Common myeloid progenitor, CD34-positive (primary cell): ENCODE measurements around the gene NMRK2.
A peak's percentile ranks its signal among the peaks of the same experiment; 100 is the strongest.

ENCODE experiments used
- CTCF ChIA-PET: fragments of 350-600 bp; sonication (Branson Sonifier 250); formaldehyde crosslinking; loops from one replicate; lab custom pipeline; 2021; ENCODE audit warnings: antibody characterized with exemption; lab: Charles Lee
- POLR2A ChIA-PET: fragments of 350-600 bp; sonication (Branson Sonifier 250); formaldehyde crosslinking; loops from one replicate; lab custom pipeline; 2021; ENCODE audit warnings: antibody characterized with exemption; lab: Charles Lee
- DNase-seq, 3 donors: peaks; one replicate each; pipeline versions ENCODE4 v3.0.0 to v3.0.0-alpha.2; 2013
- H3K27ac ChIP-seq, 2 experiments: 1 replicate in 1 of 2; 2 replicates in 1 of 2; pipeline ENCODE4 v1.7.0; 2013; ENCODE audit warnings: inconsistent platforms in 2 of 2, low read length in 2 of 2, mild to moderate bottlenecking in 2 of 2, low read depth in 1 of 2, moderate library complexity in 1 of 2; ENCODE audit not compliant: severe bottlenecking in 2 of 2, insufficient read depth in 1 of 2, poor library complexity in 1 of 2
- H3K27me3 ChIP-seq, 5 experiments: replicated peaks in 2 of 5; 1 replicate in 3 of 5; 2 replicates in 2 of 5; pipeline versions ENCODE4 v1.6.1 to v1.7.0; 2013; ENCODE audit warnings: low read length in 4 of 5, mild to moderate bottlenecking in 2 of 5, moderate library complexity in 2 of 5, inconsistent platforms in 1 of 5; ENCODE audit not compliant: insufficient read depth in 5 of 5, control insufficient read depth in 4 of 5
- H3K36me3 ChIP-seq, 4 experiments: 1 replicate in 2 of 4; 2 replicates in 2 of 4; pipeline versions ENCODE4 v1.6.1 to v1.7.0; 2013; ENCODE audit warnings: low read length in 3 of 4, control low read depth in 1 of 4, mild to moderate bottlenecking in 1 of 4; ENCODE audit not compliant: control insufficient read depth in 4 of 4, insufficient read depth in 4 of 4
- H3K4me1 ChIP-seq, 4 experiments: 1 replicate in 3 of 4; 2 replicates in 1 of 4; pipeline versions ENCODE4 v1.6.1 to v1.7.1; 2013; ENCODE audit warnings: low read length in 3 of 4, mild to moderate bottlenecking in 3 of 4, control low read depth in 1 of 4, inconsistent platforms in 1 of 4, moderate library complexity in 1 of 4; ENCODE audit not compliant: control insufficient read depth in 4 of 4, insufficient read depth in 4 of 4; ENCODE audit errors: control extremely low read depth in 1 of 4
- H3K4me3 ChIP-seq, 7 experiments: 1 replicate in 4 of 7; 2 replicates in 3 of 7; pipeline versions ENCODE4 v1.5.1 to v1.7.0; 2013; ENCODE audit warnings: mild to moderate bottlenecking in 7 of 7, low read length in 6 of 7, moderate library complexity in 6 of 7, inconsistent platforms in 2 of 7, low read depth in 2 of 7, control low read depth in 1 of 7; ENCODE audit not compliant: insufficient read depth in 4 of 7, control insufficient read depth in 1 of 7; ENCODE audit errors: extremely low read depth in 1 of 7
- H3K9me3 ChIP-seq, 5 experiments: 1 replicate in 4 of 5; 2 replicates in 1 of 5; pipeline versions ENCODE4 v1.6.1 to v1.7.1; 2013; ENCODE audit warnings: low read length in 4 of 5, mild to moderate bottlenecking in 2 of 5, inconsistent platforms in 1 of 5, low read depth in 1 of 5, moderate library complexity in 1 of 5; ENCODE audit not compliant: control insufficient read depth in 4 of 5, insufficient read depth in 2 of 5; ENCODE audit errors: control extremely low read depth in 1 of 5
- WGBS: methylation state at CpG from one replicate; pipeline ENCODE4 v1.1.5; 2013; ENCODE audit not compliant: insufficient coverage; 5-methylcytosine and 5-hydroxymethylcytosine counted together

Gene NMRK2

GRCh38 chr19:3983542-3983914, 50.7 kb downstream of the NMRK2 start:
- Histone ChIP-seq H3K27ac (peak overlapping the region in 1 of 2 experiments; percentile 96), H3K4me1 (peaks cover 15 to 37% (median 33%) of the 10 kb centered on the region in 4 experiments), H3K36me3 (peaks cover 19 to 60% (median 55%) of the 10 kb centered on the region in 4 experiments), H3K9me3 (no peaks in the 10 kb centered on the region), H3K27me3 (no peaks in the 10 kb centered on the region), H3K4me3 (peak overlapping the region in 5 of 7 experiments; percentile 85 to 100 (median 99))
- POLR2A ChIA-PET: interaction anchor here (0.6 to 1.9 kb wide), 2 partner anchors 8 to 153 kb away, joined by 3 to 10 read pairs; no protein-coding TSS in a partner anchor
- CTCF ChIA-PET: interaction anchor here (2.2 kb wide), 1 partner anchor 8 kb away, joined by 5 read pairs; no protein-coding TSS in a partner anchor
- 92% methylated on average over 5 of the region's 7 CpGs for WGBS
- DNase-seq: no peak

GRCh38 chr19:3983936-3984583, 51.2 kb downstream of the NMRK2 start:
- peaks cover 19 to 58% (median 52%) of the 10 kb centered on the region in 4 experiments for H3K36me3 ChIP-seq
- H3K27me3 ChIP-seq: no peaks in the 10 kb centered on the region
- DNase-seq: no peak
- no peaks in the 10 kb centered on the region for H3K9me3 ChIP-seq
- H3K4me3 ChIP-seq: peak overlapping the region; percentile 81 to 100 (median 99)
- CTCF ChIA-PET: interaction anchor here (2.2 kb wide), 1 partner anchor 9 kb away, joined by 5 read pairs; no protein-coding TSS in a partner anchor
- H3K4me1 ChIP-seq: peaks cover 15 to 37% (median 33%) of the 10 kb centered on the region in 4 experiments
- peak overlapping the region; percentile 91 to 96 for H3K27ac ChIP-seq
- POLR2A ChIA-PET: interaction anchor here (0.6 to 1.9 kb wide), 2 partner anchors 9 to 153 kb away, joined by 3 to 10 read pairs; no protein-coding TSS in a partner anchor
- 55% methylated on average over 27 of the region's 30 CpGs for WGBS

DNA sequence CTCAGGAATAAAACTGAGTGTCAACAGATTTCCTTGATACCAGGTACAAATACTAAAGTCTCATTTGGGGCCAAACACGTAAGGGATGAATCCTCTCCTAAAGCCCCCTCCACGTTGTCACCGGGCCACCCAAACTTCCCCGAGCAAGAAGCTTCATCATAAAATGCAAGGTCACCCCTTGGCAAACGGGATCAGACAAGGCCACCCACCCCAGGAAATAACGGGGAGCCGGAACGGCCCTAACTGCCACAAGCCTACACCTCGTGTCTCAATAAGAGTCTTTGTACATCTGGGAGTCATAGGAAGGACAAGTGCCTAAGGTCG, 51.7 kb downstream of the NMRK2 start:
- no peaks in the 10 kb centered on the region for H3K27me3 ChIP-seq
- no peaks in the 10 kb centered on the region for H3K9me3 ChIP-seq
- H3K27ac ChIP-seq: peak overlapping the region; percentile 91 to 96
- peak overlapping the region; percentile 81 to 100 (median 99) for H3K4me3 ChIP-seq
- CTCF ChIA-PET: interaction anchor here (1.0 to 2.2 kb wide), 2 partner anchors 9 to 22 kb away, joined by 3 to 5 read pairs; no protein-coding TSS in a partner anchor
- POLR2A ChIA-PET: interaction anchor here (1.9 kb wide), 1 partner anchor 9 kb away, joined by 10 read pairs; no protein-coding TSS in a partner anchor
- DNase-seq: no peak
- peaks cover 19 to 53% (median 48%) of the 10 kb centered on the region in 4 experiments for H3K36me3 ChIP-seq
- peaks cover 15 to 37% (median 33%) of the 10 kb centered on the region in 4 experiments for H3K4me1 ChIP-seq
- 0% methylated on average over 5 of the region's 10 CpGs for WGBS

GRCh38 chr19:3984908-3985642, 52.2 kb downstream of the NMRK2 start, which contains the start of gene EEF2:
EEF2 (minus strand) TSS chr19:3985463; CDS start chr19:3985380, 83 bp downstream.
- POLR2A ChIA-PET: interaction anchor here (0.6 to 1.9 kb wide), 8 partner anchors 8 to 222 kb away, joined by 3 to 11 read pairs (median 6); partner anchors contain the start of genes DAPK3, MRPL54 and PIAS4

DNA sequence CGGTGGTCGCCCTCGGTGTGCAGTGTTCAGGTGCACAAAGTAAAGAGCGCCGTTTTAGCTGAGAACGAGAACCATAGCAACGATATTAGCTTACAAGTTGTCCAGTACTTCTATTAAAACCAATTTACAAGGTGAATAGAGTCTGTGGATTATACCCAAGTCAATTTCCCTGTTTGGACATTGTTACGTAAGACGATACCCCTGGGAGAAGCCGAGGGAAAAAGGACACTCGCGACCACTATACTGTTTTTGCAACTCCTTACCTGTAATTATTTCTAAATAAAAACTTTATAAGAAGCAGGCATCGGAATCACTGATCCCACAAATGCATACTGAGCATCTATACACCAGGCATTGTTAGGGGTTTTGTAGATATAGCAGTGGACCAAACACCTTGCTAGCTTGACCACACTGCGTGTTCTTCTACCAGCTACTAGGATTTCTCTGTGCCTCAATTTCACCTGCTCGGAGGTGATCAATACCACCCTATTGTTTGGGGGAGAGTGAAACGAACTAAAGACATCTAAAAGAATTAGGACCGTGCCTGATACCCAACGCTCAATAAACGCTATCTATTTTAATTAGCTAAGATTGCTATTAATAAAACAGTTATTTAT, 52.9 kb downstream of the NMRK2 start:
- H3K4me3 ChIP-seq: peak overlapping the region; percentile 81 to 100 (median 99)
- H3K4me1 ChIP-seq: peaks cover 15 to 38% (median 33%) of the 10 kb centered on the region in 4 experiments
- 3% methylated on average over 12 of the region's 19 CpGs for WGBS
- ChIA-PET POLR2A (interaction anchor here (0.6 to 1.2 kb wide), 8 partner anchors 9 to 223 kb away, joined by 3 to 11 read pairs (median 5); partner anchors contain the start of genes DAPK3, MRPL54 and PIAS4), CTCF (interaction anchor here (0.9 to 2.2 kb wide), 10 partner anchors 10 to 224 kb away, joined by 3 to 8 read pairs (median 4); partner anchors contain the start of gene MRPL54)
- no peak for DNase-seq
- H3K36me3 ChIP-seq: peaks cover 19 to 41% (median 36%) of the 10 kb centered on the region in 4 experiments
- no peaks in the 10 kb centered on the region for H3K9me3 ChIP-seq
- peak overlapping the region; percentile 91 to 96 for H3K27ac ChIP-seq
- no peaks in the 10 kb centered on the region for H3K27me3 ChIP-seq

More at GRCh38 chr19:3984908-3985642, 52.2 kb downstream of the NMRK2 start, which contains the start of gene EEF2:
- no peaks in the 10 kb centered on the region for H3K9me3 ChIP-seq
- no peaks in the 10 kb centered on the region for H3K27me3 ChIP-seq
- H3K36me3 ChIP-seq: peaks cover 19 to 48% (median 43%) of the 10 kb centered on the region in 4 experiments
- CTCF ChIA-PET: interaction anchor here (0.9 to 2.2 kb wide), 10 partner anchors 10 to 223 kb away, joined by 3 to 8 read pairs (median 4); partner anchors contain the start of gene MRPL54
- peak within 1 kb of the TSS; percentile 91 to 96 for H3K27ac ChIP-seq
- peak; percentile 88 to 95 (median 92) for DNase-seq
- peak within 1 kb of the TSS; percentile 81 to 100 (median 99) for H3K4me3 ChIP-seq
- peaks cover 15 to 38% (median 33%) of the 10 kb centered on the region in 4 experiments for H3K4me1 ChIP-seq
- under 1% methylated on average over 80 of the region's 80 CpGs for WGBS
